ENCODE data around the gene FUT7. TPM values are rescaled to one million over a fixed set of nuclear protein-coding genes. Genes with fewer than 3 reads are reported as not detected.

Gene FUT7
- total RNA-seq, 6 donors from 2014 or later, result 0.94 to 2.3 (median 2.0) TPM; not detected in 1

DNA sequence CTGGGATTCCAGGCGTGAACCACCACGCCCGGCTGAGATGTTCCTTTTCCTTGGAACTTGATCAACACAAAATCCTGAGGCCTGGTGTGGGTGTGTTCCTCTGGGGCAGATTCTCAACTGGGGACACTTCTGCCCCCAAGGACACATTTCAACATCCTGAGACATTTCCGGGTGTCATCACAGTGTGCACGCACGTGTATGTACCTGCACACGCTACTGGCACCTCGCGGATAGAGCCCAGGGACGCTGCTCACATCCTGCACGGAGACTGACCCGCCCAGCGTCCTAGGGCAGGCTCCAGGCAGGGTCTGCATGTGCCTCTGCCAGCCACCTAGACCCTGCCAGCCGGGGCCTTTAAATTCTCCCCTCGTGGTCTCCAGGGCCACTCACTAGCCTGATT lies 30.5 kb upstream of the FUT7 start:
- H3K9me3 ChIP-seq, result no peaks in the 10 kb centered on the region
- WGBS, 2 donors, result 81 to 86% methylated on average over 13 to 15 of the region's 15 CpGs
- peak in 1 of 2 donors; percentile 8 for DNase-seq
- no peak for ATAC-seq (ENCODE audit: low FRiP score in 2 of 2)
- H3K27ac ChIP-seq, result no peak overlapping the region
- TF ChIP-seq EP300 (IDR thresholded peaks at IDR 0.05) (no peak), POLR2A (IDR thresholded peaks at IDR 0.05) (no peak)
- no peaks in the 10 kb centered on the region for H3K27me3 ChIP-seq
- H3K4me3 ChIP-seq, result no peak overlapping the region
- H3K36me3 ChIP-seq, result no peaks in the 10 kb centered on the region
- H3K4me1 ChIP-seq, result peaks cover 0 to 8% (median 6%) of the 10 kb centered on the region in 4 donors

DNA sequence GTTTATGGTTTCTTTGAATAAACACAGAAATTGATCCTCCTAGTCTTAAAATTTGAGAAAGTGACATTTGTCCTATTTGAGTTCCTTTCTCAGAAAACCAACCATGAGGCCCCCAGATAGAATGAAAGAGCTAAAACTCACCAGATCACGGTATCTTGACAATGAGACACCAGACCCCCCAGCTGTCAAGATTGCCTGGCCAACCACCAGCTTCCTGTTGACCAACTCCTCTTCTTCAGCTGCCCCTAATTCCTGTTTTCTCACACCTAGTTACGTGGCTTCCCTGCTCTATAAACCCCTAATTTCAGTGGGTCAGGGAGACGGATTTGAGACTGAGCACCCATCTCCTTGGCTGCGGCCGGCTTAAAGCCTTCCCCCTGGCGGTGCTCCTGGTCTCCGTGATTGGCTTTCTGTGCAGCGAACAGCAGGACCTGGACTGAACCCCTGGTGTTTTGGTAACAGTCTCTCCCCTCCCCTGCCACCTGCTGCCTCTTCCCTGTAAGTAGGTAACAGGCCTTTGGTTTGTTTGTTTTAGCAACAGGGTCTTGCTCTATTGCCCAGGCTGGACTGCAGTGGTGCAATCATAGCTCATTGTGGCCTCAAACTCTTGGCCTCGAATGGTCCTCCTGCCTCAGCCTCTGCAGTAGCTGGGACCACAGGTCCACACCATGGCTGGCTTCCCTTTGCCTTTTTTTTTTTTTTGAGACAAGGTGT lies 26.8 kb upstream of the FUT7 start:
- H3K4me1 ChIP-seq, result peaks cover 15 to 25% (median 20%) of the 10 kb centered on the region in 4 donors
- DNase-seq (peak in 1 of 2 donors; percentile 1), ATAC-seq (ENCODE audit: low FRiP score in 2 of 2) (no peak)
- WGBS, 2 donors, result 78 to 79% methylated on average over 9 of the region's 9 CpGs
- H3K27ac ChIP-seq, result no peak overlapping the region
- H3K27me3 ChIP-seq, result peaks cover 0 to 8% (median 3%) of the 10 kb centered on the region in 4 donors
- no peaks in the 10 kb centered on the region for H3K36me3 ChIP-seq
- H3K9me3 ChIP-seq, result no peaks in the 10 kb centered on the region
- no peak overlapping the region for H3K4me3 ChIP-seq
- TF ChIP-seq POLR2A (IDR thresholded peaks at IDR 0.05) (no peak), EP300 (IDR thresholded peaks at IDR 0.05) (no peak), POLR2AphosphoS5 (IDR thresholded peaks at IDR 0.05) (no peak)
- TF ChIP-seq, protein P1, sequence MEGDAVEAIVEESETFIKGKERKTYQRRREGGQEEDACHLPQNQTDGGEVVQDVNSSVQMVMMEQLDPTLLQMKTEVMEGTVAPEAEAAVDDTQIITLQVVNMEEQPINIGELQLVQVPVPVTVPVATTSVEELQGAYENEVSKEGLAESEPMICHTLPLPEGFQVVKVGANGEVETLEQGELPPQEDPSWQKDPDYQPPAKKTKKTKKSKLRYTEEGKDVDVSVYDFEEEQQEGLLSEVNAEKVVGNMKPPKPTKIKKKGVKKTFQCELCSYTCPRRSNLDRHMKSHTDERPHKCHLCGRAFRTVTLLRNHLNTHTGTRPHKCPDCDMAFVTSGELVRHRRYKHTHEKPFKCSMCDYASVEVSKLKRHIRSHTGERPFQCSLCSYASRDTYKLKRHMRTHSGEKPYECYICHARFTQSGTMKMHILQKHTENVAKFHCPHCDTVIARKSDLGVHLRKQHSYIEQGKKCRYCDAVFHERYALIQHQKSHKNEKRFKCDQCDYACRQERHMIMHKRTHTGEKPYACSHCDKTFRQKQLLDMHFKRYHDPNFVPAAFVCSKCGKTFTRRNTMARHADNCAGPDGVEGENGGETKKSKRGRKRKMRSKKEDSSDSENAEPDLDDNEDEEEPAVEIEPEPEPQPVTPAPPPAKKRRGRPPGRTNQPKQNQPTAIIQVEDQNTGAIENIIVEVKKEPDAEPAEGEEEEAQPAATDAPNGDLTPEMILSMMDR (IDR thresholded peaks at IDR 0.05), result no peak

DNA sequence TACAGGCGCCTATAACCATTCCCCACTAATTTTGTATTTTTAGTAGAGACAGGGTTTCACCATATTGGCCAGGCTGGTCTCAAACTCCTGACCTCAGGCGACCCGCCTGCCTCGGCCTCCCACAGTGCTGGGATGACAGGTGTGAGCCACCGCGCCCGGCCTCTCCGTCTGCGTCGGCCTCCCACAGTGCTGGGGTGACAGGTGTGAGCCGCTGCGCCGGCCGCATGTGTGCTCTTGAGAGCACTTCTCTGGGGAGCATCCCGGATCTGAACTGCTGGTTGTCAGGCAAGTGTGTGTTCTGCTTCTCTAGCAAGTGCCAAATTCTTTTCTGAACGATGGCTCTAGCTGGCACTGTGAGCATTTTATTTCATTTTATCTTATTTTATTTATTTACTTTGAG lies 25.7 kb upstream of the FUT7 start:
- no peaks in the 10 kb centered on the region for H3K36me3 ChIP-seq
- no peak overlapping the region for H3K27ac ChIP-seq
- DNase-seq (peak in 1 of 2 donors; percentile 72), ATAC-seq (ENCODE audit: low FRiP score in 2 of 2) (no peak)
- no peak for TF ChIP-seq POLR2AphosphoS5 (IDR thresholded peaks at IDR 0.05)
- TF ChIP-seq, protein P1 (IDR thresholded peaks at IDR 0.05), result no peak
- no peak for TF ChIP-seq POLR2A (IDR thresholded peaks at IDR 0.05)
- TF ChIP-seq EP300 (IDR thresholded peaks at IDR 0.05), result no peak
- H3K4me3 ChIP-seq, result no peak overlapping the region
- H3K27me3 ChIP-seq, result peaks cover 0 to 19% (median 10%) of the 10 kb centered on the region in 4 donors
- peaks cover 23 to 34% (median 28%) of the 10 kb centered on the region in 4 donors for H3K4me1 ChIP-seq
- WGBS, 2 donors, result 75 to 79% methylated on average over 16 of the region's 16 CpGs
- H3K9me3 ChIP-seq, result no peaks in the 10 kb centered on the region

DNA sequence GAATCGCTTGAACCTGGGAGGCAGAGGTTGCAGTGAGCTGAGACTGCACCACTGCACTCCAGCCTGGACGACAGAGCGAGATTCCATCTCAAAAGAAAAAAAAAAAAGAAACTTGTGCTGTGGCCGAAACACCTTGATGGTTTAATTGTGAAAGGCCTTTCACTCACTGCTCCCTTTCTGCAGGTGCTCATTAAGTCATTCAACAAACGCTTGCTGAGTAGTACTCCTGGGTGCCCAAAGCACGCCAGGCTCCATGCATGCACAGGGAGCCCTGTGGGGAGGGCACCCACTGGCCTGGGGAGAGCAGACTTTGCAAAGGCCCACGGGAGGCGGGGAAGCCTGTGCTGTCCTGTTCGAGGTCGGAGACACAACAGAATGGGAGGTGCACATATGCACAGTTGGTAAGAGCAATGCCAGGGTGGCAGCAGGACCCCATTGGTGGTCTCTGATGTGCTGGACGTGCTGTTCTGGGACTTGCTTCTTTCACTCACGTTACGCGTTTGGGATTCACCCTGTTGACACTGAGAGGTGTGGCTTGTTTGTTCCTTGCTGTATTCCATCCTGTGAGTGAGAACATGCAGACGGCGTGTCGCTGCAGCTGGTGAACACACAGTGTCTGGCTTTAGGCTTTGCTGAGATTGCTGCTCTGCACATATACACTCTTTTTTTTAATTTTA lies 25.0 kb upstream of the FUT7 start:
- H3K27ac ChIP-seq, result no peak overlapping the region
- H3K4me3 ChIP-seq, result no peak overlapping the region
- WGBS, 2 donors, result 78 to 89% methylated on average over 17 of the region's 17 CpGs
- peaks cover 0 to 23% (median 11%) of the 10 kb centered on the region in 4 donors for H3K27me3 ChIP-seq
- TF ChIP-seq POLR2A (IDR thresholded peaks at IDR 0.05), result no peak
- TF ChIP-seq, protein P1 (IDR thresholded peaks at IDR 0.05), result no peak
- peak in 1 of 2 donors; percentile 27 for TF ChIP-seq POLR2AphosphoS5 (IDR thresholded peaks at IDR 0.05)
- no peaks in the 10 kb centered on the region for H3K36me3 ChIP-seq
- peaks cover 23 to 34% (median 28%) of the 10 kb centered on the region in 4 donors for H3K4me1 ChIP-seq
- DNase-seq (no peak), ATAC-seq (ENCODE audit: low FRiP score in 2 of 2) (no peak)
- no peaks in the 10 kb centered on the region for H3K9me3 ChIP-seq
